K562 (cell line): ENCODE data around the gene TAAR1. TPM values are rescaled to one million over a fixed set of nuclear protein-coding genes. Genes with fewer than 3 reads are reported as not detected.
A peak's percentile ranks its signal among the peaks of the same experiment; 100 is the strongest.

Source experiments
- PBX2 ChIP-seq, 2 experiments: IDR thresholded peaks in 1 of 2; conservative IDR thresholded peaks in 1 of 2; 2 replicates each; pipeline ENCODE4 v1.6.1; 2016; ENCODE audit warnings: low read depth in 2 of 2, mild to moderate bottlenecking in 1 of 2, missing compliant biosample characterization in 1 of 2, missing genetic modification characterization in 1 of 2, moderate library complexity in 1 of 2
- SLC30A9 ChIP-seq: fragments of 250-450 bp; sonication (Bioruptor Pico); IDR thresholded peaks from 2 replicates; pipeline ENCODE4 v1.8.0; 2022; ENCODE audit warnings: mild to moderate bottlenecking, moderate library complexity
- TFE3 ChIP-seq: fragments of 450-650 bp; formaldehyde crosslinking; IDR thresholded peaks from 2 replicates; pipeline ENCODE4 v1.4.0; 2020; ENCODE audit warnings: mild to moderate bottlenecking, mixed read lengths
- ZNF407 ChIP-seq: fragments of 450-650 bp; IDR thresholded peaks from 2 replicates; pipeline ENCODE4 v1.6.1; 2016; ENCODE audit warnings: low read depth
- polyA plus RNA-seq, 8 experiments: library from polyadenylated mRNA; depleted of rRNA in 4 of 8; stranded (reverse) in 5 of 8; unstranded in 3 of 8; fragments of >200 nt; fragmentation: Nextera tagmentation in 2 of 8; fragmentation: Illumina TruSeq in 1 of 8; extraction: Ambion mirVana in 2 of 8; extraction: Trizol in 1 of 8; gene quantifications; 2 replicates each; pipeline versions ENCODE4 v1.2.1 to v1.2.3, GENCODE V29; 2011 to 2014; ENCODE audit warnings: inconsistent platforms in 1 of 8, missing spikeins in 1 of 8
- total RNA-seq, 7 experiments: library from RNA; depleted of rRNA in 6 of 7; stranded (reverse); fragments of >200 nt in 6 of 7; fragmentation: Illumina TruSeq in 2 of 7; extraction: Trizol in 2 of 7; gene quantifications; 2 replicates each; pipeline versions ENCODE4 v1.2.1 to v1.2.3, GENCODE V29; 2011 to 2021; ENCODE audit warnings: low replicate concordance in 1 of 7

The TAAR1 gene
- total and polyA plus RNA-seq, 9 of the 15 experiments (the other 6 are each of a cell fraction or from before 2014, with no cell fraction given) = not detected

- TF ChIP-seq ZNF407 = no peak
- no peak for TF ChIP-seq PBX2 (CRISPR knock-in tag; IDR thresholded peaks at IDR 0.05; ENCODE audit: low read depth)
- TF ChIP-seq PBX2 (tag; conservative IDR thresholded peaks at IDR 0.05; ENCODE audit: low read depth) = no peak
- peak; percentile 34; the same call in 1 of the 2 replicates for TF ChIP-seq TFE3 (CRISPR knock-in tag)
- no peak for TF ChIP-seq SLC30A9 (CRISPR knock-in tag)
These were observed 7.1 kb upstream of the TAAR1 start (continued) for GRCh38 chr6:132666118-132666517.
